ENCODE measurements around the gene NCK2.

The NCK2 gene

GRCh38 chr2:105866216-105867185 is 121.8 kb downstream of the NCK2 start:
- DNase-seq (ENCODE audit: extremely low read depth in 1 of 2, low read depth in 1 of 2): no peak

GRCh38 chr2:105867587-105867986 is 122.9 kb downstream of the NCK2 start:
- no peak for DNase-seq (ENCODE audit: extremely low read depth in 1 of 2, low read depth in 1 of 2)

DNA sequence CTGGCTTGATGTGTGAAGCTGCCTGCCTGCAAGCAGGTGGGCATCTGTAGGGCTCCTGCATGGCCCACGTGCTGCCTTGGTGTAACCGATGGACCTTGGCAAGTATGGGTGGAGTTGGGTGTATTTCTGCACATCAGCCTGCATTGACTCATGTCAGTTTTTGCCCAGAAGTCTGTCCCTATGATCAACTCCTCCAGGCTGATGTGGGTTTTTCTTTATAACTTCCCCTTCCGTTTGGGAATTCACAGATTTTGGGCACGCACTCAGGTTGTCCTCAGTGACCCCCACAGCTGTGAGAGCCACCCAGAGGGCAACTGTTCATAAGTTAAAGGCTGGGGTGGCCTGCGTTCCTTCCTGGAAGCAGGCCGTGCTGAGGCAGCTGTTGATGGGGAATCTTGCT is 123.3 kb downstream of the NCK2 start:
- no peak for DNase-seq (ENCODE audit: extremely low read depth in 1 of 2, low read depth in 1 of 2)

DNA sequence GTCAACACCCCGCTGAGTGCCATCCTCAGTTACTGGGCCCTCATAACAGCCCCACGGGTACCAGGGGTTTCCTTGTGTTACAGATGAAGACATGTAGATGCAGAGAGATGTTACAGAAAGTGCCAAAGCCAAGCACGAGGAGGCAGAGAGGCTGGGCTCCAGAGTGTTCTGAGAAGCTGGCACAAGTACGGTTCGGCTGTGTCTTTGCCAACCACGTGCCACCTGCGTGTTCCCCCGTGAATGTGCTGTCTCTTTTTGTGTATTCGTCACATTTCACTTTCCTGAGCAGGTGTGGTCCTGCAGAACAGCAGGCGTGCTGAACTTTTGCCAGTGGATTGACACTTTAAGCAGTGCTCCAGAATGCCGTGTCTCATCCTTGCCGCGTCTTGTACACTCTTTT is 124.6 kb downstream of the NCK2 start:
- no peak for DNase-seq (ENCODE audit: extremely low read depth in 1 of 2, low read depth in 1 of 2)

- no peak for DNase-seq (ENCODE audit: extremely low read depth in 1 of 2, low read depth in 1 of 2)
Observed at GRCh38 chr2:105870062-105870461, 125.3 kb downstream of the NCK2 start.

DNA sequence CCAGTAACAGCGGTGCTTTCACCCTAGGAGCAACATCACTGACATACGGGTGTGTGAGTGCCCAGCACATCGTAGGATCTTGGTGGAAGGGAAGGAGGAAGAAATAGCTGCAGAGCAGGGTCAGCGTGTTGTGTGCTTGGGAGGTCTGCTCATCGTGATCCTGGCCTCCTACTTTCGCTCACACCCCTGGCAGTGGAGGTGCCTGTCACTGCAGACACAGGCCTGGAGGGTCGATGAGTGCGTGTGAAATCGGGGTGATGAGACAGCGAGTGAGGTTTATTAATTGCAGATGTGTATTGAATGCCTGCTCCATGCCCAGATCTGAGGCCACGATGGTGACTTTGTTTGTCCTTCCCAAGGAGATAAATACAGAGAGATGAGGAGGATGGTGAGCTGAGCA is 126.1 kb downstream of the NCK2 start:
- DNase-seq (ENCODE audit: extremely low read depth in 1 of 2, low read depth in 1 of 2): no peak

GRCh38 chr2:105872142-105872728 is 127.5 kb downstream of the NCK2 start:
- no peak for DNase-seq (ENCODE audit: extremely low read depth in 1 of 2, low read depth in 1 of 2)

DNA sequence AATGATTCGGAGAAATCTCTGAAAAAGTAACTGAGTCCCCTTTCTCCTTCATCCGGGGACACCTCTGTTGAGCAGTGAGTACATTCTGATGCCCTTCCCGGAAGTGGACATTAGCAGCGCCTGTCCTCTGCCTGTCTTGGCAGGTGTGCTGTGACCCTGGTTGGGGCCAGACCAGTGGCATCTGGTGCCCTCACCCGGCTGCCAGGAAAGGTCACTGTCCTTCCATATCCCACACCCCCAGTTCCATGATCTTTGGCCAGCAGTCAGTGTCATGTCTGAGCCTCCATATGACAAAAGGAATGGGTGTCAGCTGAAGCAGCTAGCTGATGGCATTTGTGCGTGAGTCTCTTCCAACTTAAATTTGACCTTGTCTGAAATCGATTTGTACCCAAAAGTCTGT is 128.1 kb downstream of the NCK2 start:
- no peak for DNase-seq (ENCODE audit: extremely low read depth in 1 of 2, low read depth in 1 of 2)

DNA sequence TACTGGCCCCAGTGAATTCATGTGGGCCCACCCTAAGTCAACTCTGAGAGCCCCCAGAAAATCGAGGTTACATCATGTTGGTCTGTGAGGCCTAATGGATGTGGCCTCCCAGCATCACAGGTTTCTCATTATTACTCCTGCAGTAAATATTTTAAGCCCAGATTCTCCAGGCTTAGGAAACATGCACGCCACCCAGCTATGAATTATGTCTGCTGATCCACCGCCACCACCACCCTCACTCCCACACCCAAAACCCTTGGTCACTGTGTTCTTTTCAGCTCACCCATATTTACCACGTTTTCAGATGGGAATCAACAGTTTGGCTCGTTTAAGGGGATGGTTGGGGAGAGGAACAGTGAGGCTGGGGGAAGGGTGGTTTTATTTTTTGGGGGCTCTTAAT is 128.6 kb downstream of the NCK2 start:
- DNase-seq (ENCODE audit: extremely low read depth in 1 of 2, low read depth in 1 of 2): no peak

DNA sequence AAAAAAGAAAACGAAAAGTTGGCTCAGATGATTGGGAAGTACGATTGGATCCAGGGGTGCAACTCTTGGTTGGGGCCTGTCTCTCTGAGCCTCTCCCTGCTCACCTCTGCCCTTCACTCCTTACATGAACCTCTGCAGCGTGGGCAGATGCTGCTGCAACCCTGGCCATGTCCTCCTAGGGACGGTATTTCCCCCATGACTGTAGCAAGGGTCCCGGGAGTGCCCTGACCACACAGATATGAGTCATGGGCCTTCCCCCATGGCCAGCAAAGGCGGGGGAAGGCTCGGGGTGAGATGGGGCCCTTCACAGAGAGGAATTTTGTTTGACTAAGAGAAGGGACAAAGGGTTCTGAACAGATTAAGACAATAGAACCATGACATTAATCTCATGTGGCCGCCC is 129.0 kb downstream of the NCK2 start:
- peak in 1 of 2 donors; percentile 25 for DNase-seq (ENCODE audit: extremely low read depth in 1 of 2, low read depth in 1 of 2)

- DNase-seq (ENCODE audit: extremely low read depth in 1 of 2, low read depth in 1 of 2): no peak
Observed at GRCh38 chr2:105874466-105874865, 129.8 kb downstream of the NCK2 start.

DNA sequence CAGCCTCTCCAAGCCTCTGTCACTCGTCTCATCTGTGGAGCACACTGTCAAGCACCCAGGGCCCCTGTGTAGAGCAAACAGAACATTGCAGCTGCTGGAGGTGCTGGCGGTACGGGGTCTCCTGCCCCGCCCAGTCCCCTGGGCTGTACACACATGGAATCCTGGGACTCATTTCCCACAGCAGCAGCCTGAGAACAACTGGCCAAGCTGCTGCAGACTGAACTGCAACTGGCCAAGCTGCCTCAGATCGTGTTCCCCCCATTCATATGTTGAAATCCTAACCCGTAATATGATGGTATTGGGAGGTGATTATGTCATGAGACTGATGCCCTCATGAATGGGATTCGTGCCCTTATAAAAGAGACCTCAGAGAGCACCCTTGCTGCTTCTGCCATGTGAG is 130.5 kb downstream of the NCK2 start:
- DNase-seq (ENCODE audit: extremely low read depth in 1 of 2, low read depth in 1 of 2): no peak

DNA sequence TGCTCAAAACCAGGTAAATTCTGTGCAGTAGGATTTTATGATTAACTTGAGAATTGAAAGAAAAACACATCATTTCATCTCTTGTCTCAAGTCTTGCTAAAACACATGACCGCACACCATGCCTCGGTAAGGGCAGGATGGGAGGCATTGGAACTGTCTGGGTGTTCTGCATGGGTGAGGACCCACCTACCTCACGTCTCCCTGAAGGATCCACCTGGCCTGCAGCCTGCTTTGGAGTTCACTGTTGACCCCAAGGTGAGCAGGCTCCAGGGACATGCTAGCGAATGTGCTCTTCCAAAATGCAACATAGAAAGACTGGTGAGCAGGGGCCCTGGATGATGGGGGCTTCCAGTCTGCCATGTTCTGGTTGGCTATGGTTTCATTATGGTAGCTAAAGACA is 131.5 kb downstream of the NCK2 start:
- no peak for DNase-seq (ENCODE audit: extremely low read depth in 1 of 2, low read depth in 1 of 2)

DNA sequence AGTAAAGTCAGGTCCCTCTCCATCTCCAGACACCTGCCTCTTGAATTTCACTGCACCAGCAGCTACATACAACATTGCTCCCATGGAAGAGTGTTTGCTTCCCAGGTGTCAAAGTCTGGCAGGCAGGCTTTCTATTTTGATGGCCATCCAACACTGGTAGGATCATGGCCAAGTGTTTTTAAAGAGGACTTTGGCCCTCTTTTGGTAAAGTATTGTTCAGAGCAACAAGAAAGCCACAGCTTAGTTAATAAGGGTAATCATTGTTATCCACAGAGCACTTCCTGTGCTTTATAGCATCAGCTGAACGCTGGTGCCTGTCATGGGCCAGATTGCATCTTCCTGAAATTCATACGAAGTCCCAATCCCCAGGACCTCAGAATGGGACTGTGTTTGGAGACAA is 133.2 kb downstream of the NCK2 start:
- no peak for DNase-seq (ENCODE audit: extremely low read depth in 1 of 2, low read depth in 1 of 2)

DNA sequence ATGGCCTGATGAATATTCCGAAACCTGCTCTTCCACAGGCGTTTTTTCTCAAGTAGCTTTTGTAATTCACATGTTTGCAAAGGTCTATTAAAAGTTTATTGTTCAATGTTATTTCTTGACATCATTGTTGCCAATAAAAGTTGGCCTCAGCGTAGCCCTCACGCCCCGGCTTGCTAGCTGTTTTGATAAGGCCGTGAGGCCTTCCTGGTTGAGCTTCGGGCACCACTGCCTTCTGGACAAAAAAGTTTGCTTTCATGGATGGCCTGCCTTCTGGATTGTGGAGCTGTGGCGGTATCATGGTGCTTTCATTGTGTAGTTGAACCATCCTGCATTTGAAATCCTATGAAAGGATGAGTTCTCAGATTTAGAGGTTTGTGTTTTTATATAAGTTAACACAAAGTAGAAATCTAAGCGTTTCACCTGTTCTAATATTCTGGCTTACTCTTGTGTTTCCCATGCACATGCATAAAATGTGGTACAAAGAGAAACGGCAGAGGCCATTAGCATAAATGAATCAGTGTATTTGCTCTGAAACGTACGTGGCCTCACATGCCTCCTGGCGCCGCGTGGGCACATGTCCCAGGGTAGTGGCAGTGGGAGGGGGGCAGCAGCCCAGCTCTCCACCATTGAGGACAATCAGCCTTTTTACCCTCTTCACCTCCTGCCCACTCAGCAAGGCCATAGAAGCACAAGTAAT is 134.5 kb downstream of the NCK2 start:
- DNase-seq (ENCODE audit: extremely low read depth in 1 of 2, low read depth in 1 of 2): no peak

- no peak for DNase-seq (ENCODE audit: extremely low read depth in 1 of 2, low read depth in 1 of 2)
Observed at GRCh38 chr2:105879803-105880300, 135.1 kb downstream of the NCK2 start.

- DNase-seq (ENCODE audit: extremely low read depth in 1 of 2, low read depth in 1 of 2): no peak
Observed at GRCh38 chr2:105880637-105881036, 135.9 kb downstream of the NCK2 start.

DNA sequence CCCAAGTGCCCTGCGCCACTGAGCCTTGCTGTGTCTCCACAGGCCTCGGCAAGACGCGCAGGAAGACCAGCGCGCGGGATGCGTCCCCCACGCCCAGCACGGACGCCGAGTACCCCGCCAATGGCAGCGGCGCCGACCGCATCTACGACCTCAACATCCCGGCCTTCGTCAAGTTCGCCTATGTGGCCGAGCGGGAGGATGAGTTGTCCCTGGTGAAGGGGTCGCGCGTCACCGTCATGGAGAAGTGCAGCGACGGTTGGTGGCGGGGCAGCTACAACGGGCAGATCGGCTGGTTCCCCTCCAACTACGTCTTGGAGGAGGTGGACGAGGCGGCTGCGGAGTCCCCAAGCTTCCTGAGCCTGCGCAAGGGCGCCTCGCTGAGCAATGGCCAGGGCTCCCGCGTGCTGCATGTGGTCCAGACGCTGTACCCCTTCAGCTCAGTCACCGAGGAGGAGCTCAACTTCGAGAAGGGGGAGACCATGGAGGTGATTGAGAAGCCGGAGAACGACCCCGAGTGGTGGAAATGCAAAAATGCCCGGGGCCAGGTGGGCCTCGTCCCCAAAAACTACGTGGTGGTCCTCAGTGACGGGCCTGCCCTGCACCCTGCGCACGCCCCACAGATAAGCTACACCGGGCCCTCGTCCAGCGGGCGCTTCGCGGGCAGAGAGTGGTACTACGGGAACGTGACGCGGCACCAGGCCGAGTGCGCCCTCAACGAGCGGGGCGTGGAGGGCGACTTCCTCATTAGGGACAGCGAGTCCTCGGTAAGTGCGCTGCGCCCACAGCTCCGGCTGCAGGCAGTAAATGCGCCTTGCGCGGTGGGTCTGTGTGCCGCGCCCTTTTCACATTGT is 136.8 kb downstream of the NCK2 start:
- DNase-seq (ENCODE audit: extremely low read depth in 1 of 2, low read depth in 1 of 2): no peak

DNA sequence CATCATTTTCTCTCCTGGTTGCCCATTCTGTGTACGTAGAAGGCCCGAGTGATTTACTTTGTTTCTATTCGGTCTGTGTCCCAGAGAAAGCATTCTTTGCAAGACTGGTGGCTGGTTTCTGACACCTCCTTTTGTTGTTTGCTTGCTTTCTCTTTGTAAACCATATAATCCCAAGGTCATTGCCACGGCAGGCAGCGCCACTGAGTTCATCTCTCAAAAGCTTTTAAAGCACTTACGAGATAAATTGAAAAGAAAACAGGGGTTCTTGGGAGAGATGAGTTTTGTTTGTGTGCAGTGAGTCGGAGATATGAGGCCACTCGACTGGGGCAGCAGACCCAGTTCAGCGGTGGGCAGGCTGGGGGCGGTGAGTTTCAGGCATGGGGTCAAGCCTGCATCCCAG is 137.6 kb downstream of the NCK2 start:
- DNase-seq (ENCODE audit: extremely low read depth in 1 of 2, low read depth in 1 of 2): no peak

DNA sequence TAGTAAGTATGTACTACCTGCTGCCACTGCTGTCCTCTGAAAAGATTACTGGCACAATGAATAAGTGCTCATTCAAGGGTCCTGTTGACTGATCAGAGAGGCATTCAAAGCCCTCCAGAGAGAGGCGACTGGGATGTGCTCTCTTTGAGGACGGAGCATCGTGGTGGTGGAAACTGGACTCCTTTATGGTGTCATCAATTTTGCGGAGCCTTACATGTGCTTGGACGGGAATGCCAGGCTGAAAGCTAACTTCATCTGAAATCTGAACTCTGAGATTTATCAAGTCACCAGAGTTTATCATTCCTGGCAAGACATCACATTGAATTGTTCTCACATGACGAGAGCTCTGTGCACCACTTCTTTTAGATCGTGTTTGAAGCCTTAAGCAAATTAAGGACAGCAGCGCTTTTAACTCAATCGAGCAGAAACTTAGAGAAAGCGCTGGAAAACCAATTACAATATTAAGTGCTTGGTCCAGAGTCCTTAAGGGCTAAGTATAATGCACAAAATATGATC is 138.3 kb downstream of the NCK2 start:
- no peak for DNase-seq (ENCODE audit: extremely low read depth in 1 of 2, low read depth in 1 of 2)
